ENCODE data around the gene TM4SF20. TPM values are rescaled to one million over a fixed set of nuclear protein-coding genes. Genes with fewer than 3 reads are reported as not detected.

Gene TM4SF20
- total RNA-seq, 1 experiment from 2014 or later: not detected

DNA sequence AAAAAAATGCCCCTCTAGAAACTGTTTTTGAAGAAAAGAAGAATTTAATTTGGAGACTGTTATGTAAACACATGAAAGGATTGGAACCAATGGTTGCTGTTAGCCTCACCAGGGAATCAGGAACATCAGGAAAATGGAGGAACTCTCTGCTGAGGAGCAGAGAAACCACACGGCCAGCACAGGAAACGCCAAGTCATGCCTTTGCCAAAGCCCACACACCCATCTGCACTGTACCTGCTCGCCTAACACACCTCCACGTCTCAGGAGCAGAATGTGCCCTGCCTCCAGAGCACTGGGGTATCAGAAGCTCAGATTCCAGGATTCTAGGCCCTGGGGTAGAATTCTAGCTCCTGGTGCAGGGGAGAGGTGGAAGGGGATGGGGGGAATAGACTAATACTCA lies 18.5 kb upstream of the TM4SF20 start (continued):
- TF ChIP-seq, protein P1, sequence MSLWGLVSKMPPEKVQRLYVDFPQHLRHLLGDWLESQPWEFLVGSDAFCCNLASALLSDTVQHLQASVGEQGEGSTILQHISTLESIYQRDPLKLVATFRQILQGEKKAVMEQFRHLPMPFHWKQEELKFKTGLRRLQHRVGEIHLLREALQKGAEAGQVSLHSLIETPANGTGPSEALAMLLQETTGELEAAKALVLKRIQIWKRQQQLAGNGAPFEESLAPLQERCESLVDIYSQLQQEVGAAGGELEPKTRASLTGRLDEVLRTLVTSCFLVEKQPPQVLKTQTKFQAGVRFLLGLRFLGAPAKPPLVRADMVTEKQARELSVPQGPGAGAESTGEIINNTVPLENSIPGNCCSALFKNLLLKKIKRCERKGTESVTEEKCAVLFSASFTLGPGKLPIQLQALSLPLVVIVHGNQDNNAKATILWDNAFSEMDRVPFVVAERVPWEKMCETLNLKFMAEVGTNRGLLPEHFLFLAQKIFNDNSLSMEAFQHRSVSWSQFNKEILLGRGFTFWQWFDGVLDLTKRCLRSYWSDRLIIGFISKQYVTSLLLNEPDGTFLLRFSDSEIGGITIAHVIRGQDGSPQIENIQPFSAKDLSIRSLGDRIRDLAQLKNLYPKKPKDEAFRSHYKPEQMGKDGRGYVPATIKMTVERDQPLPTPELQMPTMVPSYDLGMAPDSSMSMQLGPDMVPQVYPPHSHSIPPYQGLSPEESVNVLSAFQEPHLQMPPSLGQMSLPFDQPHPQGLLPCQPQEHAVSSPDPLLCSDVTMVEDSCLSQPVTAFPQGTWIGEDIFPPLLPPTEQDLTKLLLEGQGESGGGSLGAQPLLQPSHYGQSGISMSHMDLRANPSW (CRISPR knock-in tag; conservative IDR thresholded peaks at IDR 0.05; ENCODE audit: low read depth): no peak
- TF ChIP-seq, protein P2, sequence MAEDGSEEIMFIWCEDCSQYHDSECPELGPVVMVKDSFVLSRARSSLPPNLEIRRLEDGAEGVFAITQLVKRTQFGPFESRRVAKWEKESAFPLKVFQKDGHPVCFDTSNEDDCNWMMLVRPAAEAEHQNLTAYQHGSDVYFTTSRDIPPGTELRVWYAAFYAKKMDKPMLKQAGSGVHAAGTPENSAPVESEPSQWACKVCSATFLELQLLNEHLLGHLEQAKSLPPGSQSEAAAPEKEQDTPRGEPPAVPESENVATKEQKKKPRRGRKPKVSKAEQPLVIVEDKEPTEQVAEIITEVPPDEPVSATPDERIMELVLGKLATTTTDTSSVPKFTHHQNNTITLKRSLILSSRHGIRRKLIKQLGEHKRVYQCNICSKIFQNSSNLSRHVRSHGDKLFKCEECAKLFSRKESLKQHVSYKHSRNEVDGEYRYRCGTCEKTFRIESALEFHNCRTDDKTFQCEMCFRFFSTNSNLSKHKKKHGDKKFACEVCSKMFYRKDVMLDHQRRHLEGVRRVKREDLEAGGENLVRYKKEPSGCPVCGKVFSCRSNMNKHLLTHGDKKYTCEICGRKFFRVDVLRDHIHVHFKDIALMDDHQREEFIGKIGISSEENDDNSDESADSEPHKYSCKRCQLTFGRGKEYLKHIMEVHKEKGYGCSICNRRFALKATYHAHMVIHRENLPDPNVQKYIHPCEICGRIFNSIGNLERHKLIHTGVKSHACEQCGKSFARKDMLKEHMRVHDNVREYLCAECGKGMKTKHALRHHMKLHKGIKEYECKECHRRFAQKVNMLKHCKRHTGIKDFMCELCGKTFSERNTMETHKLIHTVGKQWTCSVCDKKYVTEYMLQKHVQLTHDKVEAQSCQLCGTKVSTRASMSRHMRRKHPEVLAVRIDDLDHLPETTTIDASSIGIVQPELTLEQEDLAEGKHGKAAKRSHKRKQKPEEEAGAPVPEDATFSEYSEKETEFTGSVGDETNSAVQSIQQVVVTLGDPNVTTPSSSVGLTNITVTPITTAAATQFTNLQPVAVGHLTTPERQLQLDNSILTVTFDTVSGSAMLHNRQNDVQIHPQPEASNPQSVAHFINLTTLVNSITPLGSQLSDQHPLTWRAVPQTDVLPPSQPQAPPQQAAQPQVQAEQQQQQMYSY (CRISPR knock-in tag; IDR thresholded peaks at IDR 0.05): no peak
- TF ChIP-seq, protein P3, sequence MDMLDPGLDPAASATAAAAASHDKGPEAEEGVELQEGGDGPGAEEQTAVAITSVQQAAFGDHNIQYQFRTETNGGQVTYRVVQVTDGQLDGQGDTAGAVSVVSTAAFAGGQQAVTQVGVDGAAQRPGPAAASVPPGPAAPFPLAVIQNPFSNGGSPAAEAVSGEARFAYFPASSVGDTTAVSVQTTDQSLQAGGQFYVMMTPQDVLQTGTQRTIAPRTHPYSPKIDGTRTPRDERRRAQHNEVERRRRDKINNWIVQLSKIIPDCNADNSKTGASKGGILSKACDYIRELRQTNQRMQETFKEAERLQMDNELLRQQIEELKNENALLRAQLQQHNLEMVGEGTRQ (CRISPR knock-in tag; IDR thresholded peaks at IDR 0.05): no peak
- TF ChIP-seq NR3C1 (CRISPR knock-in tag; conservative IDR thresholded peaks at IDR 0.05; ENCODE audit: low read depth) (no peak), ZNF317 (CRISPR knock-in tag; IDR thresholded peaks at IDR 0.05; ENCODE audit: borderline replicate concordance, low read depth) (no peak), JAZF1 (CRISPR knock-in tag; IDR thresholded peaks at IDR 0.05) (no peak)

DNA sequence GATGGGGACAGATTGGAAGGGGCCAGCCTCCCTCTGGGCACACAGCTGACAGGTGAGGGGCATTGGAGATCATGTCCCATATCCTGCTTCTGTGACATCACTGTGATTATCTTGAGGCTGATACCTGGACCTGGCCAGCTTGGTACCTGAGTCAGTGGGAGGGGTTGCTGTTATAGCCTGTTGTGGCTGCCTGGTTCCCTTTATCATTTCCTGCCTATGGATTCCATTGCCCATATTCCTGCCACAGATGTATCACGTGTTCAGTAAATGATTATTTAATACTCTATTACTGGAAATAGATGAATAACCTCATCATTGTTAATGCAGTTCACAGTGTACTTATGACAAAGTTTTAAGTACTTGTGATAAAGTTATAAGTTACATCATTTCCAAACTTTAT lies 16.4 kb upstream of the TM4SF20 start:
- ATAC-seq (no peak), DNase-seq (ENCODE audit: low spot score) (no peak)
- H3K27me3 Mint-ChIP-seq (ENCODE audit: low read depth): no peaks in the 10 kb centered on the region
- no peak for TF ChIP-seq NFE2L1 (CRISPR knock-in tag; IDR thresholded peaks at IDR 0.05)
- TF ChIP-seq, protein P4, sequence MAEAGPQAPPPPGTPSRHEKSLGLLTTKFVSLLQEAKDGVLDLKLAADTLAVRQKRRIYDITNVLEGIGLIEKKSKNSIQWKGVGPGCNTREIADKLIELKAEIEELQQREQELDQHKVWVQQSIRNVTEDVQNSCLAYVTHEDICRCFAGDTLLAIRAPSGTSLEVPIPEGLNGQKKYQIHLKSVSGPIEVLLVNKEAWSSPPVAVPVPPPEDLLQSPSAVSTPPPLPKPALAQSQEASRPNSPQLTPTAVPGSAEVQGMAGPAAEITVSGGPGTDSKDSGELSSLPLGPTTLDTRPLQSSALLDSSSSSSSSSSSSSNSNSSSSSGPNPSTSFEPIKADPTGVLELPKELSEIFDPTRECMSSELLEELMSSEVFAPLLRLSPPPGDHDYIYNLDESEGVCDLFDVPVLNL (CRISPR knock-in tag; IDR thresholded peaks at IDR 0.05; ENCODE audit: borderline replicate concordance, low read depth): no peak
- TF ChIP-seq IRF2 (CRISPR knock-in tag; IDR thresholded peaks at IDR 0.05; ENCODE audit: borderline replicate concordance, low read depth): no peak
- TF ChIP-seq HMGA2 (CRISPR knock-in tag; IDR thresholded peaks at IDR 0.05): no peak
- no peak for TF ChIP-seq ZNF138 (CRISPR knock-in tag; conservative IDR thresholded peaks at IDR 0.05)
- no peak for TF ChIP-seq ESRRA (CRISPR knock-in tag; IDR thresholded peaks at IDR 0.05; ENCODE audit: borderline replicate concordance)
- H3K36me3 Mint-ChIP-seq: no peaks in the 10 kb centered on the region
- peaks cover 12% of the 10 kb centered on the region for H3K4me1 Mint-ChIP-seq
- H3K9me3 Mint-ChIP-seq: no peaks in the 10 kb centered on the region
- no peak overlapping the region for H3K4me3 Mint-ChIP-seq
- no peak overlapping the region for H3K27ac Mint-ChIP-seq
- ChIA-PET CTCF (no interaction called here), POLR2A (no interaction called here)

DNA sequence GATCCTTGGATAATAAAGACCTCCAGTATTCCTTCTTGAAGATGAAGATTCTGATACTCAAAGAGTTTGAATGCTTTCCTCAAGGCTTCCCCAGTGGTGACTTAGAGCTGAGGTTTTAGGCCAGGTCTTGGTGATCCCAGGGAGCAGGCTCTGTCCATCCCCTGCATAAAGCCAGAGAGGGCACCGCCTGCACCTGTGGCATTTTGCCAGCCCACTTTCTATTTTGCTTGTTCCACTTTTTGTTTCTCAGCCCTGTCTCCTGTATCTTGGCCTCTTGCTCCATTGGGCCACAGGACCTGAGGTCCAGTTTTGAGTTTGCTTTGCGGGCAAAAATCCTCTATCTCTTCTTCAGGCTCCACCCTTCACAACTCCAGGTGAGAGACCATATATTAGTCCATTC lies 15.3 kb upstream of the TM4SF20 start:
- no peak for TF ChIP-seq FOXP1 (CRISPR knock-in tag; IDR thresholded peaks at IDR 0.05; ENCODE audit: borderline replicate concordance)
- TF ChIP-seq ZNF138 (CRISPR knock-in tag; conservative IDR thresholded peaks at IDR 0.05): no peak
- TF ChIP-seq, protein P2 (CRISPR knock-in tag; IDR thresholded peaks at IDR 0.05): no peak
- TF ChIP-seq, protein P5, sequence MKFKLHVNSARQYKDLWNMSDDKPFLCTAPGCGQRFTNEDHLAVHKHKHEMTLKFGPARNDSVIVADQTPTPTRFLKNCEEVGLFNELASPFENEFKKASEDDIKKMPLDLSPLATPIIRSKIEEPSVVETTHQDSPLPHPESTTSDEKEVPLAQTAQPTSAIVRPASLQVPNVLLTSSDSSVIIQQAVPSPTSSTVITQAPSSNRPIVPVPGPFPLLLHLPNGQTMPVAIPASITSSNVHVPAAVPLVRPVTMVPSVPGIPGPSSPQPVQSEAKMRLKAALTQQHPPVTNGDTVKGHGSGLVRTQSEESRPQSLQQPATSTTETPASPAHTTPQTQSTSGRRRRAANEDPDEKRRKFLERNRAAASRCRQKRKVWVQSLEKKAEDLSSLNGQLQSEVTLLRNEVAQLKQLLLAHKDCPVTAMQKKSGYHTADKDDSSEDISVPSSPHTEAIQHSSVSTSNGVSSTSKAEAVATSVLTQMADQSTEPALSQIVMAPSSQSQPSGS (CRISPR knock-in tag; IDR thresholded peaks at IDR 0.05; ENCODE audit: borderline replicate concordance, low read depth): no peak
- no peak for TF ChIP-seq ZNF317 (CRISPR knock-in tag; IDR thresholded peaks at IDR 0.05; ENCODE audit: borderline replicate concordance, low read depth)
- H3K27ac Mint-ChIP-seq: no peak overlapping the region
- peaks cover 12% of the 10 kb centered on the region for H3K4me1 Mint-ChIP-seq
- H3K9me3 Mint-ChIP-seq: no peaks in the 10 kb centered on the region
- ChIA-PET CTCF (no interaction called here), POLR2A (no interaction called here)
- H3K36me3 Mint-ChIP-seq: no peaks in the 10 kb centered on the region
- ATAC-seq (no peak), DNase-seq (ENCODE audit: low spot score) (no peak)
- H3K4me3 Mint-ChIP-seq: no peak overlapping the region
- no peaks in the 10 kb centered on the region for H3K27me3 Mint-ChIP-seq (ENCODE audit: low read depth)

Measured in WTC11 (cell line).